ENCODE data around the gene SLC25A14. TPM values are rescaled to one million over a fixed set of nuclear protein-coding genes. Genes with fewer than 3 reads are reported as not detected.
A peak's percentile ranks its signal among the peaks of the same experiment; 100 is the strongest.

Gene SLC25A14, protein sequence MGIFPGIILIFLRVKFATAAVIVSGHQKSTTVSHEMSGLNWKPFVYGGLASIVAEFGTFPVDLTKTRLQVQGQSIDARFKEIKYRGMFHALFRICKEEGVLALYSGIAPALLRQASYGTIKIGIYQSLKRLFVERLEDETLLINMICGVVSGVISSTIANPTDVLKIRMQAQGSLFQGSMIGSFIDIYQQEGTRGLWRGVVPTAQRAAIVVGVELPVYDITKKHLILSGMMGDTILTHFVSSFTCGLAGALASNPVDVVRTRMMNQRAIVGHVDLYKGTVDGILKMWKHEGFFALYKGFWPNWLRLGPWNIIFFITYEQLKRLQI
- 14.9 TPM for total RNA-seq

DNA sequence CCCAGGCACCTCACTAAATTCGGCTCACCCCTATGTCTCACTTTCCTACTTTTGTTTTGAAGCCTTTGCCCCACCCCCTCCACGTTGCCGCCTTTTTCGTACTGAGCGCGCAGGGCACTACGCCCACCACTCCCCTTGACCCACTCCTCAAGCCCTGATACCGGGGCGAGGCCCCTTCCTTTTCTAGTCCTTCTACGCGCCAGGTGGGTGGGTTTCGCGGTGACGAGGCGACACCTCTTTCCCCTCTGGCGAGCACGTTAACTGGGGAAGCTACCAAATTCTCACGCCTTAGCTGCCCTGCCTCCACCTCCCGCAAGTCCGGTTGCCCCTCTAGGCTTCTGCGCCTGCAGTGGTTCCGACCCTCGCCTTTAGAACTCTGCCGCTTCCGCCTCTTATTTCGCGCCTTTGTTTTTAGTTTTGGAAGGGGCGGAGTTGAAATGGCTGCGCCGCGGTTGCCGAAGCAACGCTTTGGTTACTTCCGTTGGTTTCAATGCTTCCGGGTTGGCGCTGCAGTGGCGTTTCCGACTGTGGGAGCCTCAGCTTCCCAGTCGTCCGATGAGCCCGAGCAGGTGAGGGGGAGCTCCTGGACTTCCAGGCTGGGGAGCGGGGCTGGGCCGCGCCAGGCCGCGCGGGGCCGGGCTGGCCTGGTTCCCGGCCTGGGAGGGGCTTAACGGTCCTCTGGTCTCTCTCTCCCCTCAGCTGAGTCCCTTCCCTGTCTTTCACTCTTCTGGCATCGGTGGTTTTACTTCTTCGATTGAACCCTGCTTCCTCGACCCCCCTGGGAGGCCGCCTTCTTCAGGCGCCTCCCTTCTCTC lies at the start of gene SLC25A14:
Gene SLC25A14, plus strand, starts transcription at position 512 of the 815 bp plus-strand sequence. CDS start 360 bp downstream, outside the sequence.
- intact Hi-C loops (cut with DNase I): loop anchor here (1.0 to 10.0 kb wide), 2 partner anchors 71 to 575 kb away; partner anchors contain the start of gene ZNF280C
- Histone ChIP-seq H3K27me3 (no peaks in the 10 kb centered on the region), H3K27ac (peak within 1 kb of the TSS; percentile 10 to 12), H3K4me1 (no peaks in the 10 kb centered on the region), H3K9me3 (no peaks in the 10 kb centered on the region), H3K36me3 (no peaks in the 10 kb centered on the region), H3K4me3 (peak within 1 kb of the TSS; percentile 58 to 73)
- peak in 1 of 2 donors; percentile 78 for DNase-seq (ENCODE audit: low spot score in 2 of 2)
- TF ChIP-seq, protein P1, sequence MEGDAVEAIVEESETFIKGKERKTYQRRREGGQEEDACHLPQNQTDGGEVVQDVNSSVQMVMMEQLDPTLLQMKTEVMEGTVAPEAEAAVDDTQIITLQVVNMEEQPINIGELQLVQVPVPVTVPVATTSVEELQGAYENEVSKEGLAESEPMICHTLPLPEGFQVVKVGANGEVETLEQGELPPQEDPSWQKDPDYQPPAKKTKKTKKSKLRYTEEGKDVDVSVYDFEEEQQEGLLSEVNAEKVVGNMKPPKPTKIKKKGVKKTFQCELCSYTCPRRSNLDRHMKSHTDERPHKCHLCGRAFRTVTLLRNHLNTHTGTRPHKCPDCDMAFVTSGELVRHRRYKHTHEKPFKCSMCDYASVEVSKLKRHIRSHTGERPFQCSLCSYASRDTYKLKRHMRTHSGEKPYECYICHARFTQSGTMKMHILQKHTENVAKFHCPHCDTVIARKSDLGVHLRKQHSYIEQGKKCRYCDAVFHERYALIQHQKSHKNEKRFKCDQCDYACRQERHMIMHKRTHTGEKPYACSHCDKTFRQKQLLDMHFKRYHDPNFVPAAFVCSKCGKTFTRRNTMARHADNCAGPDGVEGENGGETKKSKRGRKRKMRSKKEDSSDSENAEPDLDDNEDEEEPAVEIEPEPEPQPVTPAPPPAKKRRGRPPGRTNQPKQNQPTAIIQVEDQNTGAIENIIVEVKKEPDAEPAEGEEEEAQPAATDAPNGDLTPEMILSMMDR (IDR thresholded peaks at IDR 0.05): no peak

DNA sequence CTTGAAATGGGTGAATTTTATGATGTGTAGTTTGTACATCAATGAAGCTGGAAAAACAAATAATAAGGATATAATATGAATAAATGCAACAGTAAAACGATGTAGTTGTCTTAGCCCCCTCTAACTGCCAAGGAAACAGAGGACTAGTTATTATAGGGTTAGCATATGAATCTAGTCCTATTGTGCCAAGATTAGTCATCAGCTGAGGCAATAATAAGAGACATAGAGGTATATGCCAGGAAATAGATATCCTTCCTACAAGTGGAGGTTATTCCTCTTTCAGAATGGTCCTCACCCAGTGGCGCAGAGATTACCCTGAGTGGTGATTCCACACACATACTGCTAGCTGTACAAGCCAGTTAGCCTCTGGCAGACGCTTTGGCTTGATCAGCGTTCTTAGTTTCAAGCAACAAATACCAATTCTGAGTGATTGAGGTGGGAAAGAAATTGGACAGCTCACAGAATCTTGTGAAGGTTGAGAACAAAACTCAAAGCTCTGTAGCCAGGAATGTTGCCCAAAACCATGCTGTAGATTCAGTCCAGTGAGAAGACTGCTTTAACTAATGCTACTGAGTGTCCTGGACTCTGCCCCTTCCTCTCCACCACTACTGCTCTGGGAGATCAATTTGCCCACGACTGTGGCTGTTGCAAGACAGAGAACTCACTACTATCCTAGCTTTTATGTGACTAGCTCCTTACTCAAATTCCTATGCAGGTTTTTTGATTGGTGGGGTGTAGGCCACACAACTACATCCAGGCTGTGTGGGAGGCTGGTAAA lies 44.0 kb upstream of the SLC25A14 start:
- Histone ChIP-seq H3K27ac (no peak overlapping the region), H3K4me1 (no peaks in the 10 kb centered on the region), H3K27me3 (no peaks in the 10 kb centered on the region), H3K36me3 (no peaks in the 10 kb centered on the region), H3K4me3 (no peak overlapping the region), H3K9me3 (no peaks in the 10 kb centered on the region)
- DNase-seq (ENCODE audit: low spot score in 2 of 2): no peak
- intact Hi-C loops (cut with DNase I): no loop called here
- TF ChIP-seq, protein P1 (IDR thresholded peaks at IDR 0.05): no peak

DNA sequence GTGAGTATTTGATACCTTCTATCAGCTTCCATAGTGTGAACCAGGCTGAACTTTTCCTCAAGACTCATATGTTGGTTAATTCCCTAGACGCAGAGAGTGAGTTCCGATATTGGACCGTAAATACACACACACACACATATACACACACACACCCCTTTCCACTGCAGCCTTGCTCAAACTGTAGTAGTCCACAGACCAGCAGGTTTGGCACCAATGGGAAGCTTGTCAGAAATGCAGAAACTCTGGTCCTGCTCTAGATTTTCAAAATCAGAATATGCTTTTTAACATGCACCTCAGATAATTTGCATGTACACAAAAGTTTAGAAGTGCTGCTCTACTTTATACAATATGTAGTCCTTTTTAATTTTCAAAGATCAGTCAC lies 43.4 kb upstream of the SLC25A14 start:
- TF ChIP-seq, protein P1 (IDR thresholded peaks at IDR 0.05): no peak
- intact Hi-C loops (cut with DNase I): no loop called here
- H3K4me1 ChIP-seq: no peaks in the 10 kb centered on the region

DNA sequence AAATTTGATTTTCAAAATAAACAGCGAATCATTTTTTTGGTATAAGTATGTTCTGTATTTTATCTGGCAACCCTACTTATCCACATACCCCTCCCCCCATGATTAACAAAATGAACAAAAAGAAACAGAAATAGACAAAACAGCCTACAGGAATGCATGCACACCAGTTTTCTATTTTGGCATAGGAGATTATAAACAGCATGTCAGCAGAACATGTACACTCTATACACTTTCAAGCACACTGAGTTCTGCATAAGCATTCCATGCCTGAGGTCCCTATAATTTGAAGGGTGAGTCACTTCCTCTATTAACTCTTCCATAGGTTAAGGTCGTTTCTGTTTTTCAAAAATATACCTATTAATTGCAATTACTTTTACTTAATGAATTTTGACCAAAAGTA lies 43.0 kb upstream of the SLC25A14 start:
- Histone ChIP-seq H3K36me3 (no peaks in the 10 kb centered on the region), H3K9me3 (no peaks in the 10 kb centered on the region), H3K27me3 (no peaks in the 10 kb centered on the region), H3K4me1 (no peaks in the 10 kb centered on the region), H3K27ac (no peak overlapping the region), H3K4me3 (no peak overlapping the region)
- intact Hi-C loops (cut with DNase I): no loop called here
- DNase-seq (ENCODE audit: low spot score in 2 of 2): no peak
- TF ChIP-seq, protein P1 (IDR thresholded peaks at IDR 0.05): no peak

More for the DNA sequence above, 43.4 kb upstream of the SLC25A14 start:
- H3K9me3 ChIP-seq: no peaks in the 10 kb centered on the region
- no peak for DNase-seq (ENCODE audit: low spot score in 2 of 2)
- H3K4me3 ChIP-seq: no peak overlapping the region
- no peaks in the 10 kb centered on the region for H3K36me3 ChIP-seq
- H3K27ac ChIP-seq: no peak overlapping the region
- H3K27me3 ChIP-seq: no peaks in the 10 kb centered on the region

DNA sequence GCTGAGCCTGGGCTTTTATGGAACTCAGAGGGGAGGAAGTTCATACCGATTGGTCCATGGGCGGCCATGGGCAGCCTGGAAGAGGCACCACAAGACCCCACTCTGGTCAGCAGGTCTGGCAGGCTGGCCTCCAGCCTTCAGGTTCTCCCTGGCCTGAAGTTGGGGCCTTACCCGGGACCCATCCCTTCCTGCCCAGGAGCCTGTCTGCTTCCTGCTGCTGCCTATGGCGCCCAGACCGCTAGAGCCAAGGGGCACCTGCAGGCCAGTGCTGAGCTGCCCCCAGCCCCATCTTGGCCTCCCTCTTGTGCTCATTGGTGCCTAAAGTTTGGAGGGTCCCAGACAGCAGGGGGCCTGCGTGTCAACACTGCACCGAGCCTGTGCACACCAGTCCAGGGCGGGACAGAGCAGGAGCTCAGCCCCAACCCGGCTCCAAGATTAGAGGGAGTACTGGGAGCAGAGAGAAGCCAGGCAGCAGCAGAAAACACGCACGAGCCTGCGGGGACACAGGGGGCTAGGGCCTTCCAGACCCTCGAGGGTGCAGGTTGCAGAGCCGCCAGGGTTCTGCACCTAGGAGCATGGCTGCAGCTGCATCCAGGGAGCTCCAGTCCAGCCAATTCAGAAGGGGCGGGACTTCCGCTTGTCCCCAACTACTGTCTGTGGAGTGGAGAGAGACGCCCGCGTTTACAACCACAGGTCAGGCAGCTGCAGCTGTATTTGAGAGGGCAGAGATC lies 40.3 kb upstream of the SLC25A14 start:
- Histone ChIP-seq H3K36me3 (no peaks in the 10 kb centered on the region), H3K27me3 (no peaks in the 10 kb centered on the region), H3K4me1 (no peaks in the 10 kb centered on the region), H3K9me3 (no peaks in the 10 kb centered on the region), H3K27ac (no peak overlapping the region), H3K4me3 (no peak overlapping the region)
- no peak for DNase-seq (ENCODE audit: low spot score in 2 of 2)
- TF ChIP-seq, protein P1 (IDR thresholded peaks at IDR 0.05): no peak
- intact Hi-C loops (cut with DNase I): no loop called here

Data from ascending aorta (tissue), 2 donors.